HG02759 (cell line): Measurements from ENCODE around the gene POLR3F.
"Not testable (repeated sequence)": the region's sequence is repeated elsewhere in the genome, so short reads cannot be mapped to it uniquely, and the experiment has no call there.

Experiments used
- ATAC-seq: cut with Tn5 transposase; IDR thresholded peaks from one replicate; pipeline ENCODE4 v1.9.1; 2021; ENCODE audit warnings: mild to moderate bottlenecking, moderate library complexity; ENCODE audit not compliant: unreplicated experiment

Gene POLR3F

GRCh38 chr20:18504479-18505060, 37.4 kb downstream of the POLR3F start:
- no peak for ATAC-seq

DNA sequence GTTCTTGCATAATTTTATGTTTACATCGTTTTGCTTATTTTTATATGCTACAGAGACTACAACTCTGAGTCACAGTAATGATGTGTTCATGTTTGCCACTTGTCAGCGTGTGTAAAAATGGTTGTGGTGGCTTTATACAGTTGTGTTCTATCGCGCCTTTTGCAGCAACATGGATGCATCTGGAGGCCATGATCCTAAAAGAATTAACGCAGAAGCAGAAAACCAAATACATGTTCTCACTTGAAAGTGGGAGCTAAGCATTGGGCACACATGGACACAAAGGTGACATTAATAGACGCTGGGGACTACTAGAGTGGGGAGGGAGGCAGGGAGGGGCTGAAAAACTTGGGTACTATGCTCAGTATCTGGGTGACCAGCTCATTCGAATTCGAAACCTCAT, 39.6 kb downstream of the POLR3F start:
- no peak for ATAC-seq

- peak; percentile 95 for ATAC-seq
Observed at GRCh38 chr20:18507218-18508191, 40.3 kb downstream of the POLR3F start, which contains the start of gene SEC23B. TSS of gene SEC23B (plus strand) at chr20:18507940. CDS start at chr20:18510836, 2,896 bp downstream.

DNA sequence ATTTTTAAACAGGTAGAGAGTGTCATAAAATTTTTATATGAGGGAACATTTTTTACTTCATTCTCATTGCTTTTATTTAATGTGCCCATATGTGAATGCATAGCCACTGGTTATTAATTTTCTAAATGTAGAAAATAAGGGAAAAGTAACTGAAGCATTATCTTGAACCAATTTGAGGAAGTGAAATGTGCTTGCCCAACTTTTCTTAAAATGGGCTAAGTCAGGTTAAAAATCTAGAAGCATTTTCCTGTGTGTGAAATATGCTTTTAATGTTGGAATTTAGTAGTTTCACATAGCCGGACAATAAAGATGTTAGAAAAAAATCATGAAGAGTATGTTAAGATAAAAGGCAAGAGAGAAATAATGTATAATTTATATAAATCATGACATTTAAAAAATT, 44.4 kb downstream of the POLR3F start:
- no peak for ATAC-seq

- no peak for ATAC-seq
Observed at GRCh38 chr20:18513208-18513607, 46.0 kb downstream of the POLR3F start.

DNA sequence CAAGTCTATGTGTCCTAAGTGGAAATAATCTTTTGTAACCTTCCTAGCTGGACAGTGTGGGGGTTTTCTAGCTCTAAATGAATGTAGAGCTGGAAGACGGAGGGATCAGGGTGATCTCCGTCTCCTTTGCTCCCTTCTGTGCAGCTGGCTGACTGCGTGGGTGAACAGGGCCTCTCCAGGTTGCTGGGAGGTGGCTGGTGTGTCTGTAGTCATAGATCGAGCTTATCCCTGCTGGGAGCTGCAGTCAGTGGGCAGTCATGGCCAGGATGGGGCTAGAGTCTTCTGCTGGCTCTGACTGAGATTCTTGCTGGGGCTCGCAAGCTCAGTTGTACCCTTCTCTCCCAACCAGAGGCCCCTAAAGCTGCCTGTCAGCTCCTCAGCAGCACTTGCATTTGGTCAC, 46.9 kb downstream of the POLR3F start:
- ATAC-seq: no peak

DNA sequence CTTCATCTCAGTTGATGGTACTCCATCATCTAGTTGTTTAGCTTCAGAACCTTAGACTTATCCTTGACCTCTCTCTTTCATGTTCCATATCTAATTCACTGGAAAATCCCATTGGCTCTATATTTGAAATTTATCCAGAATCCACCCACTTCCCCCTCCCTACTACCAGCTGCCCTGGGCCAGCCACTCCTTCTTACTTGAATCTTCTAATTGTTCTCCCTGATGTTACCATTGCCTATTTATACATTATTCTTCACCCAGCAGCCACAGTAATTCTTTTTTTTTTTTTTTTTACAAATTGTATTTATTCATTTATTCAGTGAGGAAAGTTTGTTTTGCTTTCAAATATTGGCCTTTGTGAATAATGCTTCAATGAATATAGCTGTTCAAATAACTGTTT, 48.8 kb downstream of the POLR3F start:
- no peak for ATAC-seq

DNA sequence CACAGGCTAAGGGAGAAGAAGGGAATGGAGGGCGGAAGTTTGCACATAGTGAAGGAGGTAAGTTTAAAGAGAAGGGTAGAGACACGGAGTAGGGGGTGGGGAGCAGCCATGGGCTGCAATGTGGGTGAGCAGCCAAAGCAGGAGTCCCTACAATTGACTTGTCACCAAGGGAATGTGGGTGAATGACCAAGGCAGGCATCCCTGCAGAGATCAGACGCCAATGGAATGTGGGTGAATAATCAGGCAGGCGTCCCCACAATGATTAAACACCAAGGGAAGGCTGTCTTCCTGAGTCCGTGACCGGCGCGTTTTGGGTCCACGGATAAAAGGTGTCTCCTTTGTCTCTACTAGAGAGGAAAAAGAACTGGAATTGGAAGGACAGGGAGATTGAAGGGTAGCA, 54.9 kb downstream of the POLR3F start:
- ATAC-seq: not testable (repeated sequence)

- ATAC-seq: no peak
Observed at GRCh38 chr20:18523066-18523465, 55.9 kb downstream of the POLR3F start.

DNA sequence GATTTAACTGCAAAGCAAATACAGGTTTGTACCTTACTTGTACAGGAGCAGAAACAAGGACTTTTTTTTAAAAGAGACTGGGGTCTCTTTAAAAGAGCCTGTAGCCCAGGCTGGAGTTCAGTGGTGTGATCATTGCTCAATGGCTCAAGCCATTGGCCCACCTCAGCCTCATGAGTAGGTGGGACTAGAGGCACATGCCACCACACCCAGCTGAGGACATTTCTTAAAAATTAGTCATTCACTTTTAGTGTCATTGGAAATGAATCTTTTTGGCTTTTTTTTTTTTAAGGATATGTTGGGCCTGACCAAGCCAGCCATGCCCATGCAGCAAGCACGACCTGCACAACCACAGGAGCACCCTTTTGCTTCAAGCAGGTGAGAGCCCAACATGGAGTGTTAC, 57.5 kb downstream of the POLR3F start:
- ATAC-seq: no peak

DNA sequence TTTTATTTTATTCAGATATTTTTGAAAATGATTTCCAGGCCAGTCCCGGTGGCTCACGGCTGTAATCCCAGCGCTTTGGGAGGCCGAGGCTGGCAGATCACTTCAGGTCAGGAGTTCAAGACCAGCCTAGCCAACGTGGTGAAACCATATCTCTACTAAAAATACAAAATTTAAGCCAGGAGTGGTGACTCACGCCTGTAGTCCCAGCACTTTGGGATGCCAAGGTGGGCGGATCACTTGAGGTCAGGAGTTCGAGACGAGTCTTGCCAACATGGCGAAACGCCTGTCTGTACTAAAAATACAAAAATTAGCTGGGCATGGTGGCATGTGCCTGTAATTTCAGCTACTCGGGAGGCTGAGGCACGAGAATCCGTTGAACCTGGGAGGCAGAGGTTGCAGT, 59.6 kb downstream of the POLR3F start:
- ATAC-seq: not testable (repeated sequence)

- ATAC-seq: no peak
Observed at GRCh38 chr20:18527339-18527738, 60.1 kb downstream of the POLR3F start.

DNA sequence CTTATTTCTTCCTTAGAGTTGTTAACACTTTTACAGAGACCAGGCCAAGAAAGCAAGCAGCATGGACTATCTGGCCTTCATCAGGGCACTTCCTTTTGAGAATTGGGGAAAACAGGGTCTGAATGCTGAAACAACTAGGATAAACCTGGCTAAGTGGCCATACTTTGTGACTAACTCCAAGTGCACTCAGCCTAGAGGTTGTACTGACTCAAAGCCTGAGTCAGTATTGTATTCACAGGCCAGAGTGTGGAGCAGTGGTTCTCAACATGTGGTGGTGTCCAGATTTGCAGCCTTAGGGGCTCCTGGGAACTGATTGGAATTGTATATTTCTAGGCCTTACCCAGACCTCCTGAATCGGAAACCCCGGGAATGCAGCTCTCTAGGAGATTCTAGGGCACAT, 60.6 kb downstream of the POLR3F start:
- ATAC-seq: no peak

GRCh38 chr20:18529041-18529440, 61.9 kb downstream of the POLR3F start:
- no peak for ATAC-seq

DNA sequence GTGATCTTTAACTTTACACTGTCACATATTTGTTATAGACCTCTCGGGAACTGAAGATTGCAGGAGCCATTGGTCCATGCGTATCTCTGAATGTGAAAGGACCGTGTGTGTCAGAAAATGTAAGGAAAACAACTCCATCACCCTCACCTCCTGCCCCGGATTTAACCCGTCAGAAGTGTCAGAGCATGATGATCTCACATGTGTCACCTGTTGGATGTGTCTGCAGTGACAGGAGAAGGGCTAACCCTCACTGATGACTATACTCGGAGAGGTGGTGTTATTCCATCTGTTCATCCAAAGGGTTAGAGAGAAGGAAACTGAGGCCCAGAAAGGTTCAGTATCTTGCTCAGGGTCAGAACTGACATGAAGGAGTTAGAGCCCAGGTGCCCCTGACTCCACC, 65.4 kb downstream of the POLR3F start:
- ATAC-seq: no peak

DNA sequence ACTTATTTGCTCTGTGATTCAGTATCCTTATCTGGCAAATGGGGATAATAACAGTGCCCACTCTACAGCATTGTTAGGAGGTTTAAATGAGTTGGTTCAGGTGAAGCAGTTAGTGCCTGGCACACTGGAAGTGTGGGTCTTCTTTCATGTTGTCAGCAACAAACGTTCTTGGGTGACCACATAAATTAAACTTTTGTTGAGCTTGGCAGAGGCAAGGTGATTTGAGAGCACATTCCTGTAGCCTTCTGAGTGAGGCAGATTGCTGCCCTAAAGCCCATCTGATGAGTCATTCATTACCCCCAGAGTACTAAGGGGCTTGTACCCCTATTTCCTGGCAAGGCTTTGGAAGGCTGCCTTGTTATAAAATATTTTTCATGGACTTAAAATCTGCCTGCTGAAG, 66.3 kb downstream of the POLR3F start:
- ATAC-seq: no peak

DNA sequence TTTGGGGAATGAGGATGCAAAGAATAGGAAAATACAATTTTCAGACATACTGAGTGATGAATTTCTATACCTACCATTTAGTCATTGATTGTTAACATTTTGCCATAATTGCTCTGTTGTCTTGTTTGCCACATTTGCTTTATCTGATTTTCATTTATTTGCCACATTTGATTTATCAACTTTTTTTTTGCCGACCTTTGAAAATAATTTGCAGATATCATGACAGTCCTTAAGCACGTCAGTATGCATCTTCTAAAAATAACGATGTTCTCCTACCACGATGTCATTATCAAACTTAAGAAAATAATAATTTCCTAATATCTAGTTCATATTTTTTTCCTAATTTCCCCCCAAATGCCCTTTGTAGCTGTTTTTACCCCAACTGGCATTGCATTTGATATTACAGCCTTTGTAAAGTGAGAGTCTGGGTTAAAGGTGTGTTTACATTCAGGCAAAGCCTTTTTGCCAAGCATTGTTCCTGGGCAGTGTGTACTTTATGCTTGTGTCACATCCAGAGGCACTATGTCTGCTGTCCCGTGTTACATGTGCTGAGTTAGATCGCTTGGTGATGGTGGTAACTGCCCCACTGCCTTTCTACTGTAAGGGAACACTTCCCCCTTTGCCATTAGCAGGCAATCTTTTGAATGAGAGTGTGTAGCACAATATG, 66.9 kb downstream of the POLR3F start:
- no peak for ATAC-seq
